Skeletal muscle tissue (tissue), 4 donors: Measurements from ENCODE around the gene TMEM143. TPM values are rescaled to one million over a fixed set of nuclear protein-coding genes. Genes with fewer than 3 reads are reported as not detected.
A peak's percentile ranks its signal among the peaks of the same experiment; 100 is the strongest.

Source experiments
- H3K27ac ChIP-seq: one replicate; pipeline ENCODE4 v1.7.0; 2013; ENCODE audit warnings: mild to moderate bottlenecking, low read depth, low read length, inconsistent platforms
- H3K27me3 ChIP-seq, 3 donors: one replicate each; pipeline ENCODE4 v1.7.0; 2013; ENCODE audit warnings: low read length in 3 of 3; ENCODE audit not compliant: control insufficient read depth in 3 of 3, insufficient read depth in 3 of 3
- H3K36me3 ChIP-seq, 3 donors: one replicate each; pipeline ENCODE4 v1.7.0; 2013; ENCODE audit warnings: low read length in 3 of 3; ENCODE audit not compliant: control insufficient read depth in 3 of 3, insufficient read depth in 3 of 3
- H3K4me1 ChIP-seq, 3 donors: one replicate each; pipeline ENCODE4 v1.7.0; 2013; ENCODE audit warnings: low read length in 3 of 3, mild to moderate bottlenecking in 3 of 3; ENCODE audit not compliant: control insufficient read depth in 3 of 3, insufficient read depth in 3 of 3
- H3K4me3 ChIP-seq, 3 donors: one replicate each; pipeline ENCODE4 v1.7.0; 2013; ENCODE audit warnings: low read length in 3 of 3
- H3K9ac ChIP-seq, 3 donors: one replicate each; pipeline ENCODE4 v1.7.0; 2013; ENCODE audit warnings: low read length in 3 of 3, mild to moderate bottlenecking in 3 of 3, moderate library complexity in 2 of 3, low read depth in 1 of 3
- H3K9me3 ChIP-seq, 3 donors: one replicate each; pipeline ENCODE4 v1.7.0; 2013; ENCODE audit warnings: low read length in 3 of 3; ENCODE audit not compliant: control insufficient read depth in 3 of 3
- total RNA-seq: library from RNA; depleted of rRNA; stranded (reverse); fragments of >200 nt; gene quantifications from one replicate; pipeline ENCODE4 v1.2.3, GENCODE V29; 2014
- donor health status: Osteomylitis.

TMEM143 gene
- total RNA-seq, 1 donor from 2014 or later, result 7.8 TPM

DNA sequence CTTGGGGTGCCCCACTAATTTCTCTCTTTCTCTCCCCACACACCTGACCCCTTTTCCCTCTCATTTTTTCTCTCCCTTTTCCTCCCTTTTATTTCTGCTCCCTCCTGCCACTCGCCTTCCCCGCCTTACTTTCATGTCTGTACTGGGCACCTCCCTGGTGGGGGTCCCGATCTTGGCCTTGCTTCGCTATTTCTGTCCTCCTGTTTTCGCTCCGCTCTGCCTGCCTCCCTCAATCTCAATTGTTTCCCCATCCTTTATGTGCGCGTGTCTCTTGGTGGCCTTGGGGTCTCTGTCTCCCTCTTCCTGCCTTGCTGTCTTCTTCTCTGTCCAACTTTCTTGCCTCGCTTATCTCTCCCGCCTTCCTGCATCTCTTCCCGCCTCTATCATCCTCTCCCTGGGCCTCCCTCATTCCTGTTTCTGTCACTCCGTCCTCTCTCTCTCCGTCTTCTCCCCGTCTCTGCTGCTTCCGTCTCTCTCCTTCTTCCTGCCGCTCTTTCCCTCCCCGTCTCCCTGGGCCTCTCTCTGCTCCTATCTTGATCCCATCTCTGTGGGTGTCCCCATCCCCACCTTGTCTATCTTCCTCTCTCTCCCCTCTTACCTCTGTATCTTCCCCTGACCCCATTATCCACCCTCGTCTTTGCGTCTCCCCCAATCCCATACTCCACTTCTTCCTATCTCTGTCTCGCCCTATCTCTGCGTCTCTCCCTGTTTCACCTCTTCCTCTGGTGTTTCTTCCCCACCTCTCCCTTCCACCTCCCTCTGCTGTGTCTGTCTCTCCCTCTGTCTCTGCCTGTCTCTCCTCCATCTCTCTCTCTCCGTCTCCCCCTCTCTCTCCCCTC is 33.7 kb upstream of the TMEM143 start:
- peak overlapping the region in 2 of 3 donors; percentile 22 to 60 for H3K9ac ChIP-seq
- H3K27ac ChIP-seq, result no peak overlapping the region
- H3K27me3 ChIP-seq, result peaks cover 49 to 61% (median 54%) of the 10 kb centered on the region in 3 donors
- H3K4me3 ChIP-seq, result peak overlapping the region in 2 of 3 donors; percentile 38 to 56
- no peaks in the 10 kb centered on the region for H3K36me3 ChIP-seq
- no peaks in the 10 kb centered on the region for H3K9me3 ChIP-seq
- H3K4me1 ChIP-seq, result peaks cover 12 to 18% (median 17%) of the 10 kb centered on the region in 3 donors

DNA sequence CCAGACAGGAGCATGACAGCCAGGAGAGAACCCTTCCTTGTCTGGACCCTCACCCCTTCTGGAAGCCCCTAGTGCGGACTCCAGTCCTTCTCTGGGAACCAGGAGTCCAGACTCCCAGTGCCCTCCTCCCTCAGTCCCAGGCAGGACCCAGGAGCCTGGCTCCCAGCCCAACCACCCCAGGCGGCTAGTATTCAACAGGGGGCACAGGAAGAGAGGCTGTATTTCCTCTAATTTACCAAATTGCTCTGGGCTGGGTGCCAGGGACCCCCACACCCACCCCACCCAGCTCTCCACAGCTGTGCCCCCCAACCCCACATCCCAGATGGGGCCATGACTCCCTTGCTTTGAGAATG is 33.1 kb upstream of the TMEM143 start:
- Histone ChIP-seq H3K36me3 (no peaks in the 10 kb centered on the region), H3K9ac (no peak overlapping the region), H3K27ac (no peak overlapping the region), H3K27me3 (peaks cover 49 to 62% (median 54%) of the 10 kb centered on the region in 3 donors), H3K4me1 (peaks cover 12 to 18% (median 17%) of the 10 kb centered on the region in 3 donors), H3K4me3 (no peak overlapping the region), H3K9me3 (no peaks in the 10 kb centered on the region)

DNA sequence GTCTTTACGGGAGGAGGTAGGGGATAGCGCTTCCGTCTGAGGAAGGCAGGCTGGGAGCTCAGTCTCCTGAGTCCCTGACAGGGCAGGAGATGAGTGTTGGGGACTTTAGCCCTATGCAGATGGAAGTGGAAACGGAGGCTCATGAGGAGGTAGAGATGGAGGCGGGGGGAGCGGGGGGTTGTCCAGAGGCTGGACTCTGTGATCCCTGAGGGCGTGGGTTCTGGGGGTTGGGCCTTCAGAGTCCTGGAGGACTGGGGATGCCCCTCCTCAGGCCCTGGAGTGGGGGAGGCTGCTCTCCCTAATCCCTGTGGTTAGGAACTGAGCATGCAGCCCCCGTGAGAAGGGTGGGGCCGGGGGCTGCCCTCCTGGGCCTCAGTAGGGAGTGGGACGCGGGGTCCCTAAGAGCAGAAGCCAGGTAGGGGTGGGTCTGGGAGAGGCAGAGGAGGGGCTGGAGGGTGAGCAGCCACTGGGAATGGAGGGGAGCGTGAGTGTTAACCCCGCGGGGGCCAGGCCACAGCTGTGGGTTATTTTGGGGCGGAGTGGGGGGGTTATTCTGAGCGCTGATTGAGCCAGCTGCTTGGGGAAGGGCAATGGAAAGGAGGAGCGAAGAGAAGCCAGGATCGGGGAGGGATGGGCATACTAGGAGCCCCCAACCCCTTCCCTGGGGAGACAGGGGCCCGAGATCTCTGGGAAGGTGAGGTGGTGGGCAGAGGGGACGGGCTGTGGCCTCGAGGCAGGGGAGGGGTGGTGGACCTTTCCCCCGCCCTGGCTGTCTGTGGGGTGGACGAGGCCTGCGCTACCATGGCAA is 32.5 kb upstream of the TMEM143 start:
- H3K4me1 ChIP-seq, result peaks cover 12 to 20% (median 17%) of the 10 kb centered on the region in 3 donors
- no peak overlapping the region for H3K9ac ChIP-seq
- no peak overlapping the region for H3K27ac ChIP-seq
- no peak overlapping the region for H3K4me3 ChIP-seq
- H3K27me3 ChIP-seq, result peaks cover 49 to 62% (median 54%) of the 10 kb centered on the region in 3 donors
- H3K9me3 ChIP-seq, result no peaks in the 10 kb centered on the region
- H3K36me3 ChIP-seq, result no peaks in the 10 kb centered on the region

DNA sequence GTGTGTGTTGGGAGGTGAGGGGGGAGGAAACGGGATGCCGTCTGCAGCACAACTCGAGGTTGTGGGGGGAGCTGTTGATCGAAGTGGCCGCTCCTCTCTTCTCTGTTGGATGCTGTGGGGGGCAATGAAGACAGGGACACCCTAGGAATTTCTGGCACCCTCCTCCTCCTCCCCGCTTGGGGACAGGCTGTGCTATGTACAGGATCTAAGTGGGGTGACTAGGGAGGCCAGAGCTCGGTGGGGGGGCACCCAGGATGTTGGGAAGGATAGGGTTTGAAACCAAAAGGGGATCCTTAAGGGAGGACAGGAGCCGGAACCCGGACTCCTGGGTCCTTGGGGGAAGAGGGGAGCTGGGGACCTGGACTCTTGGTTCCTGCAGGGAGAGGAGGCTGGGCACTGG is 31.8 kb upstream of the TMEM143 start:
- H3K4me3 ChIP-seq, result no peak overlapping the region
- peaks cover 49 to 62% (median 54%) of the 10 kb centered on the region in 3 donors for H3K27me3 ChIP-seq
- H3K9ac ChIP-seq, result no peak overlapping the region
- H3K27ac ChIP-seq, result no peak overlapping the region
- H3K4me1 ChIP-seq, result peaks cover 12 to 24% (median 20%) of the 10 kb centered on the region in 3 donors
- no peaks in the 10 kb centered on the region for H3K36me3 ChIP-seq
- no peaks in the 10 kb centered on the region for H3K9me3 ChIP-seq

DNA sequence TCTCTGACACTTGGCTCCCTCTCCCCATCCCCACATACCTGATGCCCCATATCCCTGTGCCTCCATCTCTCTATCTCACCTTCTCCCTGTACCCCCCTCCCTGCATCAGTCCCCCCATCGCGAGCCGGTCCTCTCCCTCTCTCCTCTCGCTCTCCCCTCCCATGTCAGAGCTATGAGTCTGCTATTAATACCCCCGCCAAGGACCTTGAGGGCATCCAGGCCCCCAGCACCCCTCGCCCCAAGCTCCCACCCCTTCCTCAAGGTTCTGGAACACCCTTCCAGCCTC is 31.4 kb upstream of the TMEM143 start:
- Histone ChIP-seq H3K36me3 (no peaks in the 10 kb centered on the region), H3K4me1 (peaks cover 12 to 27% (median 18%) of the 10 kb centered on the region in 3 donors), H3K4me3 (no peak overlapping the region), H3K9ac (no peak overlapping the region), H3K27ac (no peak overlapping the region), H3K9me3 (no peaks in the 10 kb centered on the region), H3K27me3 (peaks cover 49 to 62% (median 54%) of the 10 kb centered on the region in 3 donors)

DNA sequence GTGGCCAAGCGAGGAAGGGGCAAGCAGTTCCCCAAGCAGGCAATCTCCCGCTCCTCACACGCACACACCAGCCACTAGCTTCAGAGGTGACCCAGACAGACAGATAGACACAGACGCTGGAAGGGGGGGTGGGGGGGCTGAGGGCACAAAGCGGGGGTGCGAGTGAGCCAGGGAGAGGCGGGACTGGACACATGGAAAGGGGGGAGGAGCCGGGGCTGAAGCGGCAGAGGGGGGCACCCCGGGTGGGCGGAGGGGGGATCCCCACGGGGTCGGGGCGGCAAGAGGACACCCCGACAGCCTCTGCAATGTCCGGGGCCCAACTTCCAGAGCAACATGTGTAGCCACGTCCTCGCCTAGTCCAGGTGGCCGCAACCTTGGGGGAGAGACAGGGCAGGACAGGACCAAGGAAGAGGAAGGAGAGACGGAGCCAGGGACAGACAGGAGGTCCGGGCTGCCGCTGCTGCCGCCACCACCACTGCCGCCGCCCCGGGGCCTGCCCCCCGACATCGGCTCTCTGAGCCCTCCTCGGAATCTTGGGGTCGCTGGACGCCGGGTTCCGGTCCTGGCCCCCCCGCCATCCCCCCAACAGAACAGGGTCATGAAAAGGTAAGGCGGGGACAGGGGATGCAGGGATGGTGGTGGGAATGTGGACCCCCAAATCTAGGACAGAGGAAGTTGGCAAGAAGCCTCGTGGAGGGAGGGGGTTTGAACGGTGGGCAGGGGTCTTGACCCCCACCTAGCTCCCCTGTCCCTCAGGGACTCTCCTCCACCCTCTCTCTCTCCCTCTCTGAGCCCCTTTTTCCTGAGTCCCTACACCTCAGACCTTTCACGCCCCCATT is 30.8 kb upstream of the TMEM143 start:
- no peak overlapping the region for H3K4me3 ChIP-seq
- H3K27me3 ChIP-seq, result peaks cover 49 to 62% (median 54%) of the 10 kb centered on the region in 3 donors
- no peak overlapping the region for H3K27ac ChIP-seq
- H3K9me3 ChIP-seq, result no peaks in the 10 kb centered on the region
- peaks cover 12 to 27% (median 18%) of the 10 kb centered on the region in 3 donors for H3K4me1 ChIP-seq
- H3K36me3 ChIP-seq, result peaks cover 0 to under 1% (median under 1%) of the 10 kb centered on the region in 3 donors
- H3K9ac ChIP-seq, result no peak overlapping the region

DNA sequence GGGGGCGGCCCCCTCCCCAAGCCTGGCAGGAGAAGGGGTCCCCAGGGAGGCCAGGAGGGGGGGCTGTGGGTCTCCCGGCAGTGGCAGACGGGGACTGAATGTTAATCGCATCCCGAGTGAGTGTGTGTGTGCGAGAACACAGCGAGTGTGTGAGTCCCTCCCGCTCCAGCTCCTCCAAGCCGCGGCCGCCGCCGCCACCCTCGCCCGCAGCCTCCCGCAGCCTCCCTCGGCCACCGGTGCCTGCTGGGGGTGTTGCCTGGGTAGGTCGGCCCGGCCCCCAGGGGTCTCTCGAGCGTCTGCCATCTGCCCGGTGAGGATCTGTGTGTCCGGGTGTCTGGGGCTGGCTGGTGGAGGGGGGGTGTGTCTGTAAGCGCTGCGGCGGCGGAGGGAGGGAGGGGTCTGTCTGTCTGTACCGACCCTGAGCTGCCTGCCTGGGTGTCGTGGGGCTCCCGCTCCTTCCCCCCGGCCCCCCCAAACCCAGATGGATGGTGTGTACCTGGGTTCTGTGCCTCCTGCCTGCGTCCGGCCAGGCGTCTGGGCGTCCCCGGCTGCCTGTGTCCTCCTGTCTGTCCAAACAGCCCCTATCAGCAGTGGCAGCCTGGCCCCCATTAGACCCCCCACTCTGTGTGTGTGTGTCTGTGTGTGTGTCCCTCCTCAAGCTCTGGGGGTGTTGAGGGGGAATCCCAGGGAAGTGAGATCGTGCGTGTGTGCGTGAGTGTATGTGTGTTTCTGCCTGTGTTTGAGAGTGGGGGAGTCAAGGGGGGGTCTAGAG is 30.0 kb upstream of the TMEM143 start, which contains the start of gene GRIN2D:
Gene GRIN2D (plus strand): TSS at position 110 of the 772 bp plus-strand sequence. CDS start 4,725 bp downstream, outside the sequence.
- H3K9ac ChIP-seq, result no peak within 1 kb of the TSS
- peaks cover 12 to 27% (median 18%) of the 10 kb centered on the region in 3 donors for H3K4me1 ChIP-seq
- no peak within 1 kb of the TSS for H3K4me3 ChIP-seq
- H3K27ac ChIP-seq, result no peak within 1 kb of the TSS
- no peaks in the 10 kb centered on the region for H3K9me3 ChIP-seq
- peaks cover 49 to 58% (median 54%) of the 10 kb centered on the region in 3 donors for H3K27me3 ChIP-seq
- peaks cover 6 to 8% (median 7%) of the 10 kb centered on the region in 3 donors for H3K36me3 ChIP-seq

DNA sequence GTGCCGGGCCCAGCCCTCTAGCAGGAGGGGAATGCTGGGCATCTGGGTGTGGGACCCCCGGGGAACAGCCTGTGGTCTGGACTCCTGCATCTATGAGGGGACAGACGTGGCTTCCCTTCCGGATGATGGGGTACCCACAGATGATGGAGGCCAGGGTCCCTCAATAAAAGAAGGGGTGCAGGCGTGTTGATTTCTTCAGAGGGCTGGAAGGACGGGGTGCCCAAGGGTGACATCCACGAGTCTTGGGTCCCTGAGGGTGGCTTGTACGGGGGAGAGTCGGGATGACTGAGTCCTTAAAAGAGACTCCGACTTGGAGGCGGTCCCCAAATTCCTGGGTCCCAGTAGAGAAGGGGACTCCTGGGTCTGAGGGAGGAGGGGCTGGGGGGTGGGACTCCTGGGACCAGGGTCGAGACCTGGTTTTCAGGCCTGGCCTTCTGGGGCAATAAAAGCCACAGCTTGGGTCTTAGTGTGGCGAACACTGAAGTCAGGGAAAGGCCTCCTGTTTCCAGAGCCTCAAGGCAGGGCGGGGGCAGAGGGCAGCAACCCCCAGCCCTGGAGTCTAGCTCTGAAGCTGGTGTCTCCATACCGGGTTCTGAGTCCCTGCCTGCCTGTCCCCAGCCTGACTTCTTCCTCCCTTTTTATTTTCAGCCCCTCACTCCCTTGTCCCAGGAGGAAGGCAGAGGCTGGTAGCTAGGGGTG is 29.3 kb upstream of the TMEM143 start:
- Histone ChIP-seq H3K4me3 (no peak overlapping the region), H3K4me1 (peaks cover 12 to 26% (median 18%) of the 10 kb centered on the region in 3 donors), H3K9me3 (no peaks in the 10 kb centered on the region)

More for the DNA sequence above, 29.3 kb upstream of the TMEM143 start:
- Histone ChIP-seq H3K36me3 (peaks cover 11 to 15% (median 11%) of the 10 kb centered on the region in 3 donors), H3K27me3 (peaks cover 47 to 55% (median 52%) of the 10 kb centered on the region in 3 donors), H3K9ac (no peak overlapping the region), H3K27ac (no peak overlapping the region)
